Muscle of leg (tissue), 11 donors: Measurements from ENCODE around the gene CDH13. TPM values are rescaled to one million over a fixed set of nuclear protein-coding genes. Genes with fewer than 3 reads are reported as not detected.

Experiments used
- DNase-seq: peaks from one replicate; pipeline ENCODE4 v3.0.0; 2013
- H3K27ac ChIP-seq: one replicate; pipeline ENCODE4 v1.5.1; 2013; ENCODE audit warnings: mild to moderate bottlenecking, low read length, control low read depth
- H3K27me3 ChIP-seq: one replicate; pipeline ENCODE4 v1.6.1; 2013; ENCODE audit warnings: low read length; ENCODE audit not compliant: control insufficient read depth, insufficient read depth
- H3K36me3 ChIP-seq: one replicate; pipeline ENCODE4 v1.6.1; 2013; ENCODE audit warnings: low read length; ENCODE audit not compliant: control insufficient read depth, insufficient read depth
- H3K4me1 ChIP-seq: one replicate; pipeline ENCODE4 v1.6.1; 2013; ENCODE audit warnings: low read length; ENCODE audit not compliant: control insufficient read depth, insufficient read depth
- H3K4me3 ChIP-seq: one replicate; pipeline ENCODE4 v1.5.1; 2013; ENCODE audit warnings: low read length, control low read depth
- H3K9me3 ChIP-seq: replicated peaks from 2 replicates; pipeline ENCODE4 v1.6.1; 2013; ENCODE audit warnings: low read depth, low read length; ENCODE audit not compliant: control insufficient read depth
- WGBS: methylation state at CpG from one replicate; pipeline ENCODE4 v1.1.5; 2013; ENCODE audit warnings: missing lambda C conversion rate; ENCODE audit not compliant: insufficient coverage; 5-methylcytosine and 5-hydroxymethylcytosine counted together
- polyA plus RNA-seq, 8 donors: library from polyadenylated mRNA; unstranded; fragments of 120-200 nt; gene quantifications; one replicate each; pipeline versions ENCODE4 v1.2.1 to v1.2.3, GENCODE V29; 2013; ENCODE audit warnings: inconsistent platforms in 1 of 8, low replicate concordance in 1 of 8; ENCODE audit not compliant: insufficient read length in 8 of 8, insufficient read depth in 1 of 8
- total RNA-seq: library from RNA; stranded (reverse); fragments of 120-200 nt; gene quantifications from one replicate; pipeline ENCODE4 v1.2.4, GENCODE V29; 2013

Gene CDH13
- total and polyA plus RNA-seq, 9 donors, result 30.5 to 55.7 (median 47.9) TPM

DNA sequence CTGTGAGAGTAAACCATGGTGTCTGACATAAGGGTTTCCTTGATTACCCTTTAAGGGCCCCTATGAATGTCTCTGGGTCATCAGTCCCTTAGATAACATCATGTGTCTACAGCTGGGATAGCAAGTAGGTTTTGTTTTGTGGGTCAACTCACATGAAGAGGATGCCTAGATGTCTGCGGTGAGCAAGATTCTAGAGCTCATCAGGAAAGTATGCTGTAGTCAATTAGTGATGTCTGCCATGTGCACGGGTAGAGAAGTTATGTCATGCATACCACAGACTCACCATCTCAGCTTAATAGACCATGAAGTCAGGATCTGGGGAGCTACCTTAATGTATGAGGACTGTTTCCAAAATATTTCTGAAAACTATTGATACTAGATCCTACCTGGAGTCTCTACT, 57.5 kb downstream of the CDH13 start:
- H3K9me3 ChIP-seq, result no peaks in the 10 kb centered on the region
- H3K4me3 ChIP-seq, result no peak overlapping the region
- WGBS, result no CpG with 5 or more reads among the region's 2 CpGs
- no peak overlapping the region for H3K27ac ChIP-seq
- DNase-seq, result no peak
- H3K27me3 ChIP-seq, result no peaks in the 10 kb centered on the region
- no peaks in the 10 kb centered on the region for H3K4me1 ChIP-seq
- H3K36me3 ChIP-seq, result no peaks in the 10 kb centered on the region

GRCh38 chr16:82685526-82685925, 58.8 kb downstream of the CDH13 start:
- Histone ChIP-seq H3K4me1 (no peaks in the 10 kb centered on the region), H3K36me3 (no peaks in the 10 kb centered on the region), H3K4me3 (no peak overlapping the region), H3K9me3 (no peaks in the 10 kb centered on the region), H3K27me3 (no peaks in the 10 kb centered on the region), H3K27ac (no peak overlapping the region)
- WGBS, result 83% methylated on average over 1 of the region's 4 CpGs
- no peak for DNase-seq

GRCh38 chr16:82694239-82694874, 67.6 kb downstream of the CDH13 start:
- DNase-seq, result no peak

GRCh38 chr16:82695806-82696205, 69.0 kb downstream of the CDH13 start:
- Histone ChIP-seq H3K27ac (no peak overlapping the region), H3K36me3 (no peaks in the 10 kb centered on the region), H3K9me3 (no peaks in the 10 kb centered on the region), H3K27me3 (no peaks in the 10 kb centered on the region), H3K4me1 (peaks cover 8% of the 10 kb centered on the region), H3K4me3 (no peak overlapping the region)
- DNase-seq, result no peak
- 86% methylated on average over 1 of the region's 1 CpG for WGBS

More at GRCh38 chr16:82694239-82694874, 67.6 kb downstream of the CDH13 start:
- Histone ChIP-seq H3K36me3 (no peaks in the 10 kb centered on the region), H3K4me3 (no peak overlapping the region), H3K4me1 (peaks cover 8% of the 10 kb centered on the region), H3K27ac (no peak overlapping the region), H3K27me3 (no peaks in the 10 kb centered on the region), H3K9me3 (no peaks in the 10 kb centered on the region)

- no peak for DNase-seq
- H3K4me1 ChIP-seq, result peaks cover 20% of the 10 kb centered on the region
Measured at GRCh38 chr16:82699260-82699659, 72.5 kb downstream of the CDH13 start.

DNA sequence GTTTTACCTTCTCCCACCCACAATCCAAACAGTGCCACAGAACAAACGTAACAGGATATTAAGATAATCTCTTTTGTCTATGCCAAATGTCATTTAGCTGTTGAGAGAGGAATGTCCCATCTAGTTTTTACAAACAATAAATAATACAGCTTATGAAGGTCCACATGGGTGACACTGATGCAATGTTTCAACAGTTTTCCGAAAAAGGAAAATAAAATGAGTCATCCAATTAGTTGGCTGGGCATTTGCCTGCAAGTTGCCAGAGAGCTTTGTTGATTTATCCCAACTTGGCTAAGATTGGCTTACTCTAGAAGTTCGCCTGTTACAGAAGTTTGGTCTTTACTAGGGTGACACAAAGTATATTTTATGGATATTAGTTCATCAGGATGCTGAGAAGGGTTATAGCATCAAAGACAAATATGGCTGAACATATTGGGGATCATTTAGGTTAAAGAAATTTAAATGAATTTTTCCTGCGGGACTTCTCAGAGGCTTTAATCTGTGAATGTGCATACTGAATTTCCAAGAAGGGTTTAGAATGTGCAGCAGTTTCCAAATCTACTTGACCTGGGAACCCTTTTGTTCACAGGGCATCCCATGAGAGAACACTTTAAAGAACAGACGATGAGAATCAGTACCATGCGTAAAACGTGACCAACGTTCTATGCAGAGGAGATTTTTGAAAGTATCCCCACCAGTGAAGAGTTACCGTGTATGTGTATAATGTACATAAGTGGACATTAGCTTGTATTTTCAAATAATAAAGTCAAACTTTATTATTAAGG, 73.1 kb downstream of the CDH13 start:
- Histone ChIP-seq H3K9me3 (no peaks in the 10 kb centered on the region), H3K36me3 (no peaks in the 10 kb centered on the region), H3K4me3 (no peak overlapping the region), H3K27me3 (no peaks in the 10 kb centered on the region), H3K4me1 (peaks cover 20% of the 10 kb centered on the region), H3K27ac (peak overlapping the region; percentile 67)
- 77% methylated on average over 3 of the region's 9 CpGs for WGBS
- DNase-seq, result peak; percentile 66

More at GRCh38 chr16:82699260-82699659, 72.5 kb downstream of the CDH13 start:
- no peaks in the 10 kb centered on the region for H3K27me3 ChIP-seq
- H3K9me3 ChIP-seq, result no peaks in the 10 kb centered on the region
- no peaks in the 10 kb centered on the region for H3K36me3 ChIP-seq
- H3K27ac ChIP-seq, result peak overlapping the region; percentile 67
- no peak overlapping the region for H3K4me3 ChIP-seq
- WGBS, result no CpG with 5 or more reads among the region's 3 CpGs

- H3K27ac ChIP-seq, result peak overlapping the region; percentile 55
- H3K27me3 ChIP-seq, result no peaks in the 10 kb centered on the region
- no peak overlapping the region for H3K4me3 ChIP-seq
- no peaks in the 10 kb centered on the region for H3K9me3 ChIP-seq
- DNase-seq, result peak; percentile 27
- H3K36me3 ChIP-seq, result no peaks in the 10 kb centered on the region
- WGBS, result no CpG with 5 or more reads among the region's 5 CpGs
- H3K4me1 ChIP-seq, result peaks cover 20% of the 10 kb centered on the region
Measured at GRCh38 chr16:82700541-82701235, 73.9 kb downstream of the CDH13 start.

- WGBS, result 100% methylated on average over 1 of the region's 4 CpGs
- Histone ChIP-seq H3K27ac (peak overlapping the region; percentile 42), H3K4me1 (peaks cover 20% of the 10 kb centered on the region), H3K36me3 (no peaks in the 10 kb centered on the region), H3K9me3 (no peaks in the 10 kb centered on the region), H3K27me3 (no peaks in the 10 kb centered on the region), H3K4me3 (no peak overlapping the region)
- no peak for DNase-seq
Measured at GRCh38 chr16:82701442-82701955, 74.7 kb downstream of the CDH13 start.

DNA sequence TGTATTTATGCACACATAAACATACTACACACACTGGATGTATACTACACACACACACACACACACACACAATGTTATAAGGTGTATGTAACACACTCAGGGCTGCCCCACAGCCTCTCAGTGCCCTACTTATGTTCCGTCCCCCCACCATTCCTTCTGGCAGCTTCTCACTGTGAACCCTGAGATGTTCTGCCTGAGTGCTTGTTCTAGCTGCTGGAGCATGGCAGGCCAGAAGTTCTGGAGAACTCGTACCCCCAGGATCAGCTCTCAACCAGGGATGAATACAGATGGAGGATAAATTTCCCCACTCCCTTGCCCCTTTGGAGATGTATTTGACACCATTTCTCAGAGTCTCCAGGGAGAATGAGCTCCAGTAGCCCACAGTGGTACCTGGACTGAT, 76.4 kb downstream of the CDH13 start:
- Histone ChIP-seq H3K27ac (no peak overlapping the region), H3K9me3 (no peaks in the 10 kb centered on the region), H3K27me3 (no peaks in the 10 kb centered on the region), H3K36me3 (no peaks in the 10 kb centered on the region), H3K4me3 (no peak overlapping the region), H3K4me1 (peaks cover 20% of the 10 kb centered on the region)
- no peak for DNase-seq
- 60% methylated on average over 1 of the region's 2 CpGs for WGBS
